Kidney epithelial cell (primary cell): ENCODE data around the gene OTULIN. TPM values are rescaled to one million over a fixed set of nuclear protein-coding genes. Genes with fewer than 3 reads are reported as not detected.

Source experiments
- DNase-seq: peaks from one replicate; pipeline ENCODE4 v3.0.0-alpha.2; 2010; ENCODE audit warnings: low read depth
- H3K27me3 ChIP-seq: 2 replicates; pipeline ENCODE4 v1.6.0; 2011; ENCODE audit warnings: low read length; ENCODE audit not compliant: control insufficient read depth, insufficient read depth
- H3K36me3 ChIP-seq: 2 replicates; pipeline ENCODE4 v1.5.1; 2011; ENCODE audit warnings: low read length; ENCODE audit not compliant: control insufficient read depth, insufficient read depth
- H3K4me3 ChIP-seq: 2 replicates; pipeline ENCODE4 v1.5.1; 2011; ENCODE audit warnings: low read depth, mild to moderate bottlenecking, control low read depth, low read length
- CTCF ChIP-seq: IDR thresholded peaks from 2 replicates; pipeline ENCODE4 v1.5.1; 2011; ENCODE audit warnings: mild to moderate bottlenecking, moderate library complexity, low read length, control low read depth, inconsistent platforms; ENCODE audit not compliant: insufficient read depth, poor library complexity, severe bottlenecking
- total RNA-seq: library from RNA; depleted of rRNA; stranded (reverse); fragments of >200 nt; gene quantifications from 2 replicates; pipeline ENCODE4 v1.2.3, GENCODE V29; 2015

OTULIN gene
- total RNA-seq, result 12.0 and 14.7 TPM in 2 replicates

- DNase-seq, result peak; percentile 57
- no peak for TF ChIP-seq CTCF
- H3K27me3 ChIP-seq, result no peaks in the 10 kb centered on the region
- H3K36me3 ChIP-seq, result no peaks in the 10 kb centered on the region
- peak within 1 kb of the TSS; percentile 85 for H3K4me3 ChIP-seq
Measured at GRCh38 chr5:14664270-14665100, at the start of gene OTULIN. Gene OTULIN, plus strand, starts transcription at chr5:14664718. Its CDS starts 108 bp downstream, at chr5:14664826.

- TF ChIP-seq CTCF, result no peak
- Histone ChIP-seq H3K4me3 (no peak overlapping the region), H3K27me3 (no peaks in the 10 kb centered on the region), H3K36me3 (no peaks in the 10 kb centered on the region)
- no peak for DNase-seq
Measured at GRCh38 chr5:14615365-14615764, 49.2 kb upstream of the OTULIN start.

DNA sequence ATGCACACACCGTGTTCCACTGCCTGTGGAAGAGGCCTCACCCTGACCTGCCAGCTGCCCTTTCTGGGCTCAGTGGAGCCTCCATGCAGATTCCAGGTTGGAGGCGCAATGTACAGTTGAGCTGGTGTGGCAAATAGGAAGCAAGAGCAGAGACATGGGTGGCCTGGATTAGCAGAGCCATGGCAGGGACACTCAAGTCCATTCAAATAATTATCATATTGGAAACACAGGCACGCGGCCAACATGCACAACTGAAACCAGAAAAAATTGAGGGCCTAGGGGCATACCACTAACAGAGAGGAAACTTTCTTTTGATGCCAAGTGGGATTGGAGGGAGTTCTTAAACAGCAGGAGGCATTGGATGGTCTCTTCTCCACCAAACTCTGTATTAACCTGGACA lies 47.1 kb upstream of the OTULIN start:
- H3K27me3 ChIP-seq, result no peaks in the 10 kb centered on the region
- no peak for TF ChIP-seq CTCF
- H3K4me3 ChIP-seq, result no peak overlapping the region
- H3K36me3 ChIP-seq, result no peaks in the 10 kb centered on the region
- no peak for DNase-seq

- DNase-seq, result no peak
- no peak for TF ChIP-seq CTCF
- peaks cover 2% of the 10 kb centered on the region for H3K27me3 ChIP-seq
- no peak overlapping the region for H3K4me3 ChIP-seq
- no peaks in the 10 kb centered on the region for H3K36me3 ChIP-seq
Measured at GRCh38 chr5:14627270-14627669, 37.2 kb upstream of the OTULIN start.

DNA sequence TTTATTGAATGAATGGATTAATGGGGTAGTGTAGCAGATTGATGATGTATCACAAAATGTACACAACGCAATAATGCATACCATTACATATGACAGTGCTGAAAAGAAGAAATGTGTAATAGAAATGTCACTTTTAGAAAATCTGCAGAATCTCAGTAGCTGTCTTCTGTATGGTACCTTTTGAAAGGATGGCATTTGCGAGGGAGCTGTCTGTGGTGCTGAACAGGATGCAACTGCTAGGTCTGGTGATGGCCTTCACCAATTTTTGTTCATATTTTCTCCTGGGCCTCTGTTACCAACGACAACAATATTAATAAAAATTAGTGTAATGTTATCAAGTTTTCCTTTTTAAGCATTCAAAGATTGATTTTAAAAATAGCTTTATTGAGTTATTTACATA lies 36.2 kb upstream of the OTULIN start:
- no peaks in the 10 kb centered on the region for H3K36me3 ChIP-seq
- TF ChIP-seq CTCF, result no peak
- H3K27me3 ChIP-seq, result peaks cover 2% of the 10 kb centered on the region
- H3K4me3 ChIP-seq, result no peak overlapping the region
- DNase-seq, result peak; percentile 12

- TF ChIP-seq CTCF, result no peak
- Histone ChIP-seq H3K36me3 (no peaks in the 10 kb centered on the region), H3K27me3 (no peaks in the 10 kb centered on the region), H3K4me3 (no peak overlapping the region)
- DNase-seq, result no peak
Measured at GRCh38 chr5:14630671-14631070, 33.8 kb upstream of the OTULIN start.
